Suprapubic skin (tissue), 4 donors: ENCODE data around the gene PHACTR4. TPM values are rescaled to one million over a fixed set of nuclear protein-coding genes. Genes with fewer than 3 reads are reported as not detected.
"Not testable (repeated sequence)": the region's sequence is repeated elsewhere in the genome, so short reads cannot be mapped to it uniquely, and the experiment has no call there.

Experiments used
- DNase-seq, 2 donors: peaks; one replicate each; pipeline ENCODE4 v3.0.0-alpha.2; 2019; ENCODE audit warnings: low spot score in 2 of 2
- H3K27ac ChIP-seq: fragments of 200-600 bp; sonication (generic); one replicate; pipeline ENCODE4 v1.5.1; 2019
- H3K27me3 ChIP-seq: fragments of 200-600 bp; sonication (generic); one replicate; pipeline ENCODE4 v1.5.1; 2019
- H3K36me3 ChIP-seq: fragments of 200-600 bp; sonication (generic); one replicate; pipeline ENCODE4 v1.5.1; 2019
- H3K4me1 ChIP-seq: fragments of 200-600 bp; sonication (generic); one replicate; pipeline ENCODE4 v1.5.1; 2019
- H3K4me3 ChIP-seq: fragments of 200-600 bp; sonication (generic); one replicate; pipeline ENCODE4 v1.5.1; 2019; ENCODE audit warnings: mild to moderate bottlenecking
- H3K9me3 ChIP-seq: fragments of 200-600 bp; sonication (generic); one replicate; pipeline ENCODE4 v1.5.1; 2019
- CTCF ChIP-seq, 2 donors: fragments of 200-600 bp in 1 of 2; fragments of 450-650 bp in 1 of 2; sonication (generic) in 1 of 2; IDR thresholded peaks; one replicate each; pipeline ENCODE4 v1.5.1; 2016 to 2019; ENCODE audit warnings: antibody characterized with exemption in 2 of 2, mild to moderate bottlenecking in 1 of 2, moderate library complexity in 1 of 2
- EP300 ChIP-seq: sonication (generic); formaldehyde crosslinking; IDR thresholded peaks from one replicate; pipeline ENCODE4 v1.6.1; 2017; ENCODE audit warnings: antibody characterized with exemption
- POLR2A ChIP-seq, 2 donors: fragments of 450-650 bp; IDR thresholded peaks; one replicate each; pipeline ENCODE4 v1.6.1; 2017; ENCODE audit warnings: antibody characterized with exemption in 2 of 2, mild to moderate bottlenecking in 2 of 2, moderate library complexity in 2 of 2
- POLR2AphosphoS5 ChIP-seq, 3 donors: sonication (generic); formaldehyde crosslinking; IDR thresholded peaks; one replicate each; pipeline ENCODE4 v1.6.1; 2017; ENCODE audit warnings: antibody characterized with exemption in 3 of 3
- WGBS: methylation state at CpG from one replicate; pipeline ENCODE4 v1.1.5; 2018; 5-methylcytosine and 5-hydroxymethylcytosine counted together
- total RNA-seq, 4 donors: library from RNA; depleted of rRNA; stranded (reverse); fragments of >200 nt; gene quantifications; one replicate each; pipeline ENCODE4 v1.1.0, GENCODE V29; 2016

The PHACTR4 gene
- total RNA-seq, 4 donors from 2014 or later: 29.0 to 64.2 (median 47.5) TPM

GRCh38 chr1:28341591-28341990 is 27.9 kb upstream of the PHACTR4 start:
- H3K9me3 ChIP-seq: no peaks in the 10 kb centered on the region
- no peaks in the 10 kb centered on the region for H3K4me1 ChIP-seq
- DNase-seq: no peak
- 82% methylated on average over 2 of the region's 2 CpGs for WGBS
- H3K27me3 ChIP-seq: no peaks in the 10 kb centered on the region
- H3K4me3 ChIP-seq: no peak overlapping the region
- TF ChIP-seq POLR2AphosphoS5 (IDR thresholded peaks at IDR 0.05): no peak
- no peak for TF ChIP-seq POLR2A (IDR thresholded peaks at IDR 0.05)
- no peak for TF ChIP-seq EP300
- TF ChIP-seq CTCF (IDR thresholded peaks at IDR 0.05): no peak
- no peak overlapping the region for H3K27ac ChIP-seq
- peaks cover 5% of the 10 kb centered on the region for H3K36me3 ChIP-seq

- 100% methylated on average over 2 of the region's 2 CpGs for WGBS
These were observed 26.1 kb upstream of the PHACTR4 start for GRCh38 chr1:28343405-28343804.

GRCh38 chr1:28353248-28353810 is 16.2 kb upstream of the PHACTR4 start:
- 69% methylated on average over 8 of the region's 8 CpGs for WGBS
- H3K27ac ChIP-seq: not testable (repeated sequence)

More at GRCh38 chr1:28343405-28343804, 26.1 kb upstream of the PHACTR4 start:
- H3K9me3 ChIP-seq: no peaks in the 10 kb centered on the region
- H3K27ac ChIP-seq: no peak overlapping the region
- no peak for TF ChIP-seq POLR2A (IDR thresholded peaks at IDR 0.05)
- no peak for TF ChIP-seq EP300
- TF ChIP-seq CTCF (IDR thresholded peaks at IDR 0.05): no peak
- no peak for TF ChIP-seq POLR2AphosphoS5 (IDR thresholded peaks at IDR 0.05)
- H3K4me1 ChIP-seq: no peaks in the 10 kb centered on the region
- no peaks in the 10 kb centered on the region for H3K27me3 ChIP-seq
- no peaks in the 10 kb centered on the region for H3K36me3 ChIP-seq
- no peak overlapping the region for H3K4me3 ChIP-seq
- no peak for DNase-seq

GRCh38 chr1:28354121-28354520 is 15.4 kb upstream of the PHACTR4 start:
- Histone ChIP-seq H3K4me3 (no peak overlapping the region), H3K36me3 (no peaks in the 10 kb centered on the region), H3K4me1 (no peaks in the 10 kb centered on the region), H3K9me3 (no peaks in the 10 kb centered on the region), H3K27me3 (no peaks in the 10 kb centered on the region), H3K27ac (no peak overlapping the region)
- TF ChIP-seq POLR2A (IDR thresholded peaks at IDR 0.05): no peak
- no peak for TF ChIP-seq EP300
- TF ChIP-seq CTCF (IDR thresholded peaks at IDR 0.05): no peak
- no peak for TF ChIP-seq POLR2AphosphoS5 (IDR thresholded peaks at IDR 0.05)
- WGBS: 27% methylated on average over 3 of the region's 3 CpGs
- no peak for DNase-seq

More at GRCh38 chr1:28353248-28353810, 16.2 kb upstream of the PHACTR4 start:
- not testable (repeated sequence) for DNase-seq, H3K4me1 ChIP-seq, H3K9me3 ChIP-seq, H3K27me3 ChIP-seq, H3K36me3 ChIP-seq, H3K4me3 ChIP-seq

- no peak for TF ChIP-seq EP300
- TF ChIP-seq POLR2AphosphoS5 (IDR thresholded peaks at IDR 0.05): no peak
- TF ChIP-seq POLR2A (IDR thresholded peaks at IDR 0.05): no peak
- no peak for TF ChIP-seq CTCF (IDR thresholded peaks at IDR 0.05)
- Histone ChIP-seq H3K9me3 (no peaks in the 10 kb centered on the region), H3K4me1 (no peaks in the 10 kb centered on the region), H3K36me3 (no peaks in the 10 kb centered on the region), H3K4me3 (no peak overlapping the region), H3K27me3 (no peaks in the 10 kb centered on the region), H3K27ac (no peak overlapping the region)
- 47% methylated on average over 3 of the region's 3 CpGs for WGBS
- no peak for DNase-seq
These were observed 10.8 kb upstream of the PHACTR4 start for GRCh38 chr1:28358716-28359115.
